Activated CD4-positive, alpha-beta memory T cell treated with anti-CD3 and anti-CD28 coated beads, Interleukin-2, amount 10 ng/mL, durations not matched to agents 7 days and 5 days (primary cell): ENCODE results near the gene SLC39A2. TPM values are rescaled to one million over a fixed set of nuclear protein-coding genes. Genes with fewer than 3 reads are reported as not detected.

Experiments used
- CTCF ChIA-PET: fragments of 350-600 bp; sonication (Branson Sonifier 250); formaldehyde crosslinking; loops from one replicate; lab custom pipeline; 2021; ENCODE audit warnings: antibody characterized with exemption, inconsistent platforms; lab: Charles Lee
- POLR2A ChIA-PET: fragments of 350-600 bp; sonication (Branson Sonifier 250); formaldehyde crosslinking; loops from one replicate; lab custom pipeline; 2021; ENCODE audit warnings: antibody characterized with exemption; lab: Charles Lee
- DNase-seq: peaks from one replicate; pipeline ENCODE4 v3.0.0-alpha.2; 2020
- H3K27ac Mint-ChIP-seq: one replicate; pipeline ENCODE4 v1.8.0; 2021; ENCODE audit warnings: mild to moderate bottlenecking, mixed read lengths
- H3K27me3 Mint-ChIP-seq: one replicate; pipeline ENCODE4 v1.8.0; 2021; ENCODE audit warnings: mixed read lengths
- H3K36me3 Mint-ChIP-seq: one replicate; pipeline ENCODE4 v1.8.0; 2021; ENCODE audit warnings: low read depth, mixed read lengths
- H3K4me1 Mint-ChIP-seq: one replicate; pipeline ENCODE4 v1.8.0; 2021; ENCODE audit warnings: mixed read lengths
- H3K4me3 Mint-ChIP-seq: one replicate; pipeline ENCODE4 v1.8.0; 2021; ENCODE audit warnings: mild to moderate bottlenecking, mixed read lengths
- H3K9me3 Mint-ChIP-seq: one replicate; pipeline ENCODE4 v1.8.0; 2021; ENCODE audit warnings: mixed read lengths
- total RNA-seq, 2 experiments: library from RNA; stranded (reverse); gene quantifications; one replicate each; pipeline ENCODE4 v1.2.3, GENCODE V29; 2021

The SLC39A2 gene
- total RNA-seq, 2 experiments from 2014 or later: not detected

- peaks cover 21% of the 10 kb centered on the region for H3K27me3 Mint-ChIP-seq
- ChIA-PET POLR2A (interaction anchor here (1.2 to 1.6 kb wide), 2 partner anchors 85 to 86 kb away, joined by 3 read pairs; no protein-coding TSS in a partner anchor), CTCF (interaction anchor here (0.9 to 1.9 kb wide), 5 partner anchors 13 to 86 kb away, joined by 3 to 5 read pairs (median 3); no protein-coding TSS in a partner anchor)
- H3K9me3 Mint-ChIP-seq: no peaks in the 10 kb centered on the region
- H3K4me1 Mint-ChIP-seq: peaks cover 3% of the 10 kb centered on the region
- no peak overlapping the region for H3K27ac Mint-ChIP-seq
- DNase-seq: no peak
- H3K36me3 Mint-ChIP-seq: no peaks in the 10 kb centered on the region
- no peak overlapping the region for H3K4me3 Mint-ChIP-seq
Measured at GRCh38 chr14:21018781-21019180, 19.7 kb downstream of the SLC39A2 start.

DNA sequence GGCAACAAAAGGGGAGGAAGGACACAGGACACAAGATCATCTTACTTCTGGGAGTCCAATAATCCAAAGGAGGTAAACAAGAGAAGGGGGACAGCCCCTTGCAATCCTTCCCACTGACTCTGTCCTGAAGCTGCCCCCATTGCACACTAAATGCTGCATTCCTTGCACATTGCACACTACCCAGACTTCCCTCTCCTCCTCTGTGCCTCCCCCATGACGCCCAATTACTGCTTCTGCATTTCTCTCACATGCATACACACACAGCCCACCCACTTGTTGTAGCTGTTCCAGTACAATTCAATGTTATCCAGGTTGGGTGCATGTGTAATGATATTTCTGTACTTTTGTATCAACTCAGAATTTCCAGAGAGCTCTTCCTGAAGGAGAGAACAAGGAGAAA, 20.3 kb downstream of the SLC39A2 start:
- no peak overlapping the region for H3K4me3 Mint-ChIP-seq
- H3K27ac Mint-ChIP-seq: no peak overlapping the region
- H3K27me3 Mint-ChIP-seq: peaks cover 24% of the 10 kb centered on the region
- DNase-seq: no peak
- CTCF ChIA-PET: interaction anchor here (0.9 to 1.9 kb wide), 6 partner anchors 14 to 85 kb away, joined by 3 to 5 read pairs (median 3); no protein-coding TSS in a partner anchor
- H3K9me3 Mint-ChIP-seq: no peaks in the 10 kb centered on the region
- POLR2A ChIA-PET: interaction anchor here (1.2 kb wide), 1 partner anchor 86 kb away, joined by 3 read pairs; no protein-coding TSS in a partner anchor
- no peaks in the 10 kb centered on the region for H3K36me3 Mint-ChIP-seq
- H3K4me1 Mint-ChIP-seq: peaks cover 8% of the 10 kb centered on the region

DNA sequence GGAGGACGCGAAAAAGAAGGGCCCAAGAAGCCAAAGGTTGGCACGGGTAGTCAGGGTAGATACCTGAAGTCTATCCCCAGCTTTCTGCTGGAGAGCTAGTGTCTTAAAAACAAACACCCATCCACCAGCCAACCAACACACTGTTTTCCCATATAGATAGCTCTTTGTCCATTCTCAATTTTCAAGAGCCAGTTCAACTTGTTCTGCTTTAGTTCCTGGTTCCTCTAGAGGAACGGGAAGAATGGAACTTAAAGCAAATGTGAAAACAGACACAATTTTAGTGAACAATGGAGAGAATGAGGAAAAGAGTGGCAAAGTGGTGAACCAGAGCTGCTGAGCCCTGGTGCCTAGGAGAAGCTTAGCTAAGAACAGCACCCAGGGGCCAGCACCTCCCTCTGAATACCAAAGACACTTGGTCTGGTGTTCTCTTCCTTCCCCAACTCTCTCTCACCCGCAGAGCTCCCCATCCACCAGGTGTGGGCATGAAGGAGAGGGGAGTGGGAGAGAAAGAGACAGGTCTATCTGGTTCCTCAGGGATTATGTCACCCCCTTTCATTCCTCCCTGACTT, 22.0 kb downstream of the SLC39A2 start:
- no peak for DNase-seq
- H3K9me3 Mint-ChIP-seq: no peaks in the 10 kb centered on the region
- ChIA-PET CTCF (interaction anchor here (1.5 kb wide), 1 partner anchor 83 kb away, joined by 7 read pairs; no protein-coding TSS in a partner anchor), POLR2A (no interaction called here)
- H3K36me3 Mint-ChIP-seq: no peaks in the 10 kb centered on the region
- no peak overlapping the region for H3K4me3 Mint-ChIP-seq
- H3K27ac Mint-ChIP-seq: no peak overlapping the region
- peaks cover 29% of the 10 kb centered on the region for H3K27me3 Mint-ChIP-seq
- H3K4me1 Mint-ChIP-seq: peaks cover 11% of the 10 kb centered on the region

DNA sequence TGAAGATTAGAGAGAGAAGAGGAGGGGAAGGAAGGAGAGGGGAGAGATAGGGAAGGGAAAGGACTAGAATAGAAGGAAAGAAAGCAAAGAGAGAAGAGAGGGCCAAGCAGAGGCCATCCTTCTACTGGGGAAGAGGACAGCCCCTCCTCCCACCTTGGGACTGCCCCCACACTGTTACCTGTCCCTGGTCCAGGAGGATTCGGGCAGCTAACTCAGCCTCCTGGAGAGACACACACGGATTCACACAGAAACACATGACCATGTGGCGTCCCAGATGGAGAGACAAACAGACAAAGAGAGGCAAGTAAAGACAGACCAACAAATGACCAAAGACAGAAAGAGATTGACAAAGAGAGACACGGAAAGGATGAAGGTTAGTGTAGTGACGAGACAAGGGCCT, 23.6 kb downstream of the SLC39A2 start:
- H3K27ac Mint-ChIP-seq: no peak overlapping the region
- ChIA-PET CTCF (interaction anchor here (0.9 to 2.0 kb wide), 2 partner anchors 8 to 22 kb away, joined by 5 to 16 read pairs; no protein-coding TSS in a partner anchor), POLR2A (no interaction called here)
- peaks cover 11% of the 10 kb centered on the region for H3K4me1 Mint-ChIP-seq
- peaks cover 34% of the 10 kb centered on the region for H3K27me3 Mint-ChIP-seq
- H3K4me3 Mint-ChIP-seq: no peak overlapping the region
- no peaks in the 10 kb centered on the region for H3K36me3 Mint-ChIP-seq
- H3K9me3 Mint-ChIP-seq: no peaks in the 10 kb centered on the region
- no peak for DNase-seq

GRCh38 chr14:21023174-21023573, 24.1 kb downstream of the SLC39A2 start:
- no peak for DNase-seq
- H3K27me3 Mint-ChIP-seq: peaks cover 34% of the 10 kb centered on the region
- POLR2A ChIA-PET: no interaction called here

GRCh38 chr14:21023817-21024584, 24.9 kb downstream of the SLC39A2 start:
- no peak overlapping the region for H3K27ac Mint-ChIP-seq

More at GRCh38 chr14:21023174-21023573, 24.1 kb downstream of the SLC39A2 start:
- CTCF ChIA-PET: interaction anchor here (2.0 kb wide), 1 partner anchor 8 kb away, joined by 16 read pairs; no protein-coding TSS in a partner anchor
- Mint-ChIP-seq H3K9me3 (no peaks in the 10 kb centered on the region), H3K4me3 (no peak overlapping the region), H3K4me1 (peaks cover 11% of the 10 kb centered on the region), H3K36me3 (no peaks in the 10 kb centered on the region), H3K27ac (no peak overlapping the region)

GRCh38 chr14:21024585-21025370, 25.7 kb downstream of the SLC39A2 start, which contains the start of gene NDRG2:
Gene NDRG2 (minus strand): TSS chr14:21025061. CDS start chr14:21023315, 1,746 bp downstream.
- Mint-ChIP-seq H3K36me3 (no peaks in the 10 kb centered on the region), H3K4me3 (peak within 1 kb of the TSS; percentile 69), H3K9me3 (no peaks in the 10 kb centered on the region), H3K27ac (no peak within 1 kb of the TSS), H3K4me1 (peaks cover 11% of the 10 kb centered on the region), H3K27me3 (peaks cover 34% of the 10 kb centered on the region)
- ChIA-PET CTCF (interaction anchor here (1.3 to 2.0 kb wide), 3 partner anchors 10 to 79 kb away, joined by 3 to 16 read pairs (median 5); no protein-coding TSS in a partner anchor), POLR2A (interaction anchor here (1.0 kb wide), 1 partner anchor 80 kb away, joined by 3 read pairs; no protein-coding TSS in a partner anchor)
- DNase-seq: peak; percentile 74

More at GRCh38 chr14:21023817-21024584, 24.9 kb downstream of the SLC39A2 start:
- Mint-ChIP-seq H3K36me3 (no peaks in the 10 kb centered on the region), H3K4me3 (peak overlapping the region; percentile 68), H3K4me1 (peaks cover 11% of the 10 kb centered on the region), H3K9me3 (no peaks in the 10 kb centered on the region), H3K27me3 (peaks cover 34% of the 10 kb centered on the region)
- DNase-seq: no peak
- POLR2A ChIA-PET: interaction anchor here (1.0 kb wide), 1 partner anchor 80 kb away, joined by 3 read pairs; no protein-coding TSS in a partner anchor
- CTCF ChIA-PET: interaction anchor here (1.3 to 2.0 kb wide), 3 partner anchors 9 to 80 kb away, joined by 3 to 16 read pairs (median 5); no protein-coding TSS in a partner anchor

DNA sequence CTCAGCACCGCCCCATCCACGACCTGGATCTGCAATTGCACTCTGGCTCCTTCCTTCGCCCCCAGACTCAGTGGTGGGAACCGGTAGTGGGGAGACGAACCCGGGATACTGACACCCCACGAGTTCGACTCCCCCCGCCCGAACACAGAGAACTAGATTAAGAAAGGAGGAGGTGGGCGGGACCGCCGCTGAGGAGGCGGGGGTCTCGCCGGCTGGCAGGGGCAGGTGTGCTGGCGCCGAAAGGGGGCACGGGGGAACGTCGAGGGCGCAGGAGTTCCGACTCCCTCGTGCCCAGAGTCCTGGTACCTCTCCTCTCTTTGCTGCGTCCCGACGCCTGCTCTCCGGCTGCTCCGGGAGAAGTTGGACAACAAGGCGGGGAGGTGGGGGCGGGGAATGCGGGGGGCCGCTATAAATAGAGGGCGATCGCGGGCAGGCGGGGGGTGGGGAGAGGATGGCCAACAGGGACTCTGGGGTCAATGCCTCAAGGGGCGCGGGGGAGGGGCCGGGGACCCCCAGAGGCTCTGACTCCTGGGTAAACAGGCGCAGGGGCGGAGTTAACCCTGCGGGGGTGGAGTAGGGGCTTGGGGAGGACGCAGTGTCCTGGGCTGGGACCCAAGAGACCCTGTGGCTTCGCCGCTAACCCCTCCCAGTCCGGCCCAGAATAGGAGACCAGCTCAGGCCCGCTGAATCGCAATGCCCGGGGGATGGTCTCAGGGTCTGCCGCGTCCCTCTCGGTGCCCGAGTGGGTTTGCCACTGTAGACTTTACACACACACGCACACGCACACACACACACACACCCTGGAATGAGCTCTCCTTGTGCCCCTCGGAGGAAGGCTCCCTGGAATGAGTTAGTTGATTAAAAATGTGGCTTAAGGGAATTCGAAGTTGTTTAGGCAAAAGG, 26.5 kb downstream of the SLC39A2 start:
- ChIA-PET CTCF (interaction anchor here (1.2 to 1.4 kb wide), 4 partner anchors 11 to 79 kb away, joined by 3 to 5 read pairs (median 3); no protein-coding TSS in a partner anchor), POLR2A (no interaction called here)
- Mint-ChIP-seq H3K4me3 (peak overlapping the region; percentile 69), H3K27me3 (peaks cover 34% of the 10 kb centered on the region), H3K27ac (no peak overlapping the region), H3K36me3 (no peaks in the 10 kb centered on the region), H3K9me3 (no peaks in the 10 kb centered on the region), H3K4me1 (peaks cover 11% of the 10 kb centered on the region)
- no peak for DNase-seq

GRCh38 chr14:21026274-21026987, 27.3 kb downstream of the SLC39A2 start:
- H3K4me3 Mint-ChIP-seq: no peak overlapping the region
- peaks cover 11% of the 10 kb centered on the region for H3K4me1 Mint-ChIP-seq
- ChIA-PET CTCF (interaction anchor here (1.2 to 1.4 kb wide), 3 partner anchors 12 to 79 kb away, joined by 3 to 5 read pairs (median 3); no protein-coding TSS in a partner anchor), POLR2A (no interaction called here)
- no peak overlapping the region for H3K27ac Mint-ChIP-seq
- peaks cover 34% of the 10 kb centered on the region for H3K27me3 Mint-ChIP-seq
- H3K9me3 Mint-ChIP-seq: no peaks in the 10 kb centered on the region
- no peak for DNase-seq
- no peaks in the 10 kb centered on the region for H3K36me3 Mint-ChIP-seq

- H3K27ac Mint-ChIP-seq: no peak overlapping the region
- CTCF ChIA-PET: interaction anchor here (1.2 to 1.4 kb wide), 2 partner anchors 77 to 78 kb away, joined by 3 read pairs; no protein-coding TSS in a partner anchor
- H3K9me3 Mint-ChIP-seq: no peaks in the 10 kb centered on the region
- POLR2A ChIA-PET: no interaction called here
- H3K36me3 Mint-ChIP-seq: no peaks in the 10 kb centered on the region
- no peak overlapping the region for H3K4me3 Mint-ChIP-seq
- H3K4me1 Mint-ChIP-seq: peaks cover 11% of the 10 kb centered on the region
- H3K27me3 Mint-ChIP-seq: peaks cover 37% of the 10 kb centered on the region
- no peak for DNase-seq
Measured at GRCh38 chr14:21026988-21027315, 27.9 kb downstream of the SLC39A2 start.

GRCh38 chr14:21029917-21030316, 30.8 kb downstream of the SLC39A2 start, which contains the start of gene TPPP2:
Gene TPPP2 (plus strand): TSS chr14:21030217. CDS start chr14:21030582, 365 bp downstream.
- H3K4me1 Mint-ChIP-seq: no peaks in the 10 kb centered on the region
- no peaks in the 10 kb centered on the region for H3K36me3 Mint-ChIP-seq
- no peak within 1 kb of the TSS for H3K27ac Mint-ChIP-seq
- no peak for DNase-seq
- ChIA-PET CTCF (interaction anchor here (3.6 kb wide), 1 partner anchor 15 kb away, joined by 19 read pairs; no protein-coding TSS in a partner anchor), POLR2A (no interaction called here)
- H3K4me3 Mint-ChIP-seq: no peak within 1 kb of the TSS
- H3K9me3 Mint-ChIP-seq: no peaks in the 10 kb centered on the region
- peaks cover 10% of the 10 kb centered on the region for H3K27me3 Mint-ChIP-seq
